GM18951 (cell line): ENCODE data around the gene DEPP1.

Experiments
- POLR2A ChIP-seq: IDR thresholded peaks from 4 replicates; pipeline ENCODE4 v1.6.1; 2011; ENCODE audit warnings: mild to moderate bottlenecking; ENCODE audit not compliant: insufficient read length, insufficient read depth; ENCODE audit errors: extremely low read depth
- in situ Hi-C: fragments of 300-500 bp; cut with MboI; formaldehyde crosslinking; loops from one replicate; pipeline ENCODE4 v1.12.0; 2022; ENCODE audit warnings: low sequenced_read_pairs, mixed read lengths, inconsistent platforms; ENCODE audit not compliant: unreplicated experiment

The DEPP1 gene

DNA sequence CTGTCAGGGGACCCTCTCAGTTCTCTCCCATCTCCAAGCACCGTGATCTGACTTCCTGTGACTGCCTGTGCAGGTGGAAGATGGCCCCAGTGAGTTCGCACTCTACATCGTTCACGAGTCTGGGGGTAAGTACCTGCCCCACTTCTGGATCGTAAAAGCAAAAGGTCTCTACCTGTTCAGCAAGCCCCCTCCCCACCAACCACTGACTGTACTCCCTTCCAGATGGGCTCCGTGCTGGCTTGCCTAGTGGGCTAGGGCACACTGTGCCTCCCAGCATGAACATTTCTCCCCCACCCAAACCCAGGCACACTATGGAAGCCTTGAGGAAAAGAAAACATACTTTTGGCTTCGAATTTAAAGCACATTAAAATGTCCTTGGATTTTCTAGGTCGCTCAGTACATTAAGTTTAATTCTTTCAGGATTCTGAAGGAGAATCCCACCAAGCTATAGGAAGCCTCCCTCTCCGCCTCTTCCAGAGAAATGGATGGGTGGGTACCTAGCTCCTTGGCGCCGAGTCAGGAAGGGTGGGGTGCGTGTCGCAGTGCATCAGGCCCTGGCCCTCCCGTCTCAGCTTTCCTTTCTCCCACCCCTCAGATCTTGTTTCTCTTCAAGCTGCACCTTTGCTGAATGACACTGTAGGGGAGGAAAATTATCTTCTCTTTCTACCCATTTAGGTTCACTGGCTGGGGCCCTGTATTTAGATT, 11.1 kb upstream of the DEPP1 start:
- no peak for TF ChIP-seq POLR2A
- in situ Hi-C loops, result no loop called here

DNA sequence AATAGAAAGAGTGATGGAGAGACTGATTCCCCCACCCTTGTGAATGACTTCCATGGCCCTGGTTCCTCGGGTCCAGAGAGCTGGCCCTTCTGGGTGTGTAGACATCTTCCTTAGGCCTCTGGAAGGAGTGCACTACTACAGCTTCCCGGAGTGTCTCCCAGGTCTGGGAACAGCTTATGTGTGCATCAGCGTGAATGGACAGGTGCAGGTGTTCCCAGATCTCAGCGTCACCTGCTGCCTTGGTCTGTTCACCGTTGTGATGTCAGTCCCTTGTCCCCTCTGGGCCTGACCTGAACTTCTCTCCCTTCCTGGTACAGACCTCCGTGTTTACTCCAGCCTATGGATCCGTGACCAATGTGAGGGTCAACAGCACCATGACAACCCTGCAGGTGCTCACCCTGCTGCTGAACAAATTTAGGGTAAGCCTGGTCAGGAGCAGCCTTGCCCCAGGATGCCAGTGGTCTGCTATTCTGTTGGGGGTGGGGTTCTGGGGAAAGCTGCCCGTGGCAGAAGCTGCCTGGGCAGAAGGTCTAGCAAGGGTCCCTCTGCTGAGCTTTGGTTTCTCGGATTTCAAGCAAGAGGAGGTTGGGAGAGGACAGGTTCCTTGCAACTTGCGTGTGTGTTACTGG, 10.5 kb upstream of the DEPP1 start:
- in situ Hi-C loops, result no loop called here
- TF ChIP-seq POLR2A, result no peak

DNA sequence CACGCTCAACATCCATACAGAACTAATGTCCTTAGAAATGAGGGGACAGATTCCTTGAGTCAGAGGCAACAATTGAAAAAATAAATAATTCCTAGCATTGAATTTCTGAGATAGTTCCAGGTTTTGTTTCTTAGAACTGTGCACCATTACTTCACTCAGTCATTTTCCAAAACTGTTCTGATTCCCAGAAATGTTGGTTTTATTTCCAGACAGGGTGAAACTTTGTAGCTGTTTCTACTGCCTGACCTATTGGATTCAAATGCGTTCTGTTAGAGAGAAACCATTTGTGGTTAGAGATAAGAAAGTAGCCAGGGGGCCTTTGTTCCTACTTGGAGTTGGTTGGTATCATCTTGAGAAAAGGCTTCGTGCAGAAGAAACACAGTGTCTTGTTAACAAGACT, 8.1 kb upstream of the DEPP1 start:
- in situ Hi-C loops, result no loop called here
- TF ChIP-seq POLR2A, result no peak

DNA sequence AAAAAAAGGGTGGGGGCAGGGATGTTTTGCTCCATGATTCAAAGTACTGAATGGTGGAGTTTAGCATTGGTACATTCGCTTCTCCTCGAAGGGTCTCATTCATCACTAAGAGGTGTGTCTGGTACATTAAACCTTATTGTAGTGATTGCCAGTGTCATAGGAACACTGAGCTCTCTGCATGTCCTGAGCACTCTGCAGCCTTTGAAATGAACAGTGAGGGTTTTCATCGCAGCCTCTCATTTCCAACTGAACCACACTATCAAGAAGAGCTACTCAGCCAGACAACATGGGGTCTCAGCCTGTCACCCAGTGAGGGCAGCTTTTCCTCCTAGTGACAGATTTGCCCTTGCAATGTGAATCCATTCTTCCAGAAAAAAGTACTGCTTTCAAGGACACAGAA, 7.6 kb upstream of the DEPP1 start:
- no peak for TF ChIP-seq POLR2A
- in situ Hi-C loops, result no loop called here

DNA sequence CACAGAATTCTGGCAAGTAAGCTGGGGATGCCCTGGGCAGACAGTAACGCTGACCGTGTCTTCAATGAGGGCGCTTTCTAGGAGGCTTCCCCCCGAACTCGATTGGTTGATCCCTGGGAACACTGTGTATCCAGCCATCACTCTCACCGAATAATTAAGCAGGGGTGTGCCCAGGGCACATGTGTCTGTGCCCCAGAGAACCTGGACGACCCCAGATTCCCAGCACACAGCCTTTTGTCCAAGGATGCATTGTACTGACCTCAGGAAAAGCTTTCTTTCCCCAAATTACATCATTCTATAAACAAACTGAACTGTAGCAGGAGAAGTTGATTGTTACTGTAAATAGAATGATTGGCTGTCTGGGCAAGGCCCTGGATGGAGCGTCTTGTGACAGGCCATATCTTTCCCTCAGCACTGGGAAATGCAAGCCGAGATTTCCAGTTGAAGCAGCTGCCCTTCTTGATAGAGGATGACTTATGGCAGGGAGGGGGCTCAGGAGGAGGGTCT, 6.6 kb upstream of the DEPP1 start:
- TF ChIP-seq POLR2A, result no peak
- in situ Hi-C loops, result no loop called here

DNA sequence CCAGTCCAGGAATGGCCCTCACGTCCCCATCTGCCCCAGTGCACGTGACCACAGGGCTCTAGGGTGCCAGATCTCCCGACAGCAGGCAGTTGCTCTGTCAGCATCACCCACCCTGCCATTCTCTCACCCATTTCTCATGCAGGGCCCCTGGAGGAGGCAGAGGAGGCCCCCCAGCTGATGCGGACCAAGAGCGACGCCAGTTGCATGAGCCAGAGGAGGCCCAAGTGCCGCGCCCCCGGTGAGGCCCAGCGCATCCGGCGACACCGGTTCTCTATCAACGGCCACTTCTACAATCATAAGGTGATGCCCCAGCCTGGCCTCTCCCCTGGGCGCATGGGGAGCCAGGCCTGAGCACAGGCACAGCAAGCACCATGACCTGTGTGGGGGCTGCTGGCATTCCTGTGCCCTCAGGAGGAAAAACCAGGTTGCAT, 6.1 kb upstream of the DEPP1 start:
- in situ Hi-C loops, result no loop called here
- no peak for TF ChIP-seq POLR2A

DNA sequence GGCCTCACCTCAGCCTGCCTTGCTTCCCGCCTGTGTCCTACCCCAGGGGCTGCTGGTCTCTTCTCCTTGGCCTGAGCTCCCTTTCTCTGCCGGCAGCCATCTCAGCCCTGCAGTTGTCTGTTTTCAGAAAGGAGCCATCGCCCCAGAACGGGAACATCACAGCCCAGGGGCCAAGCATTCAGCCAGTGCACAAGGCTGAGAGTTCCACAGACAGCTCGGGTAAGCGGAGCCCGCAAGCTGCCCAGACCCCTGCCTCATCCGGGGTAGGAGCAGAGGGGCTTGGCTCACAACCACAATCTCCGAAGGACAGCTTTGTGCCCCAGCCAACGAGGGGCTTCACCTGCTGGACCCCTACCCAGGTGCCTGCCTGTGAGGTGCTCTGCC, 5.3 kb upstream of the DEPP1 start:
- in situ Hi-C loops, result no loop called here
- TF ChIP-seq POLR2A, result no peak

DNA sequence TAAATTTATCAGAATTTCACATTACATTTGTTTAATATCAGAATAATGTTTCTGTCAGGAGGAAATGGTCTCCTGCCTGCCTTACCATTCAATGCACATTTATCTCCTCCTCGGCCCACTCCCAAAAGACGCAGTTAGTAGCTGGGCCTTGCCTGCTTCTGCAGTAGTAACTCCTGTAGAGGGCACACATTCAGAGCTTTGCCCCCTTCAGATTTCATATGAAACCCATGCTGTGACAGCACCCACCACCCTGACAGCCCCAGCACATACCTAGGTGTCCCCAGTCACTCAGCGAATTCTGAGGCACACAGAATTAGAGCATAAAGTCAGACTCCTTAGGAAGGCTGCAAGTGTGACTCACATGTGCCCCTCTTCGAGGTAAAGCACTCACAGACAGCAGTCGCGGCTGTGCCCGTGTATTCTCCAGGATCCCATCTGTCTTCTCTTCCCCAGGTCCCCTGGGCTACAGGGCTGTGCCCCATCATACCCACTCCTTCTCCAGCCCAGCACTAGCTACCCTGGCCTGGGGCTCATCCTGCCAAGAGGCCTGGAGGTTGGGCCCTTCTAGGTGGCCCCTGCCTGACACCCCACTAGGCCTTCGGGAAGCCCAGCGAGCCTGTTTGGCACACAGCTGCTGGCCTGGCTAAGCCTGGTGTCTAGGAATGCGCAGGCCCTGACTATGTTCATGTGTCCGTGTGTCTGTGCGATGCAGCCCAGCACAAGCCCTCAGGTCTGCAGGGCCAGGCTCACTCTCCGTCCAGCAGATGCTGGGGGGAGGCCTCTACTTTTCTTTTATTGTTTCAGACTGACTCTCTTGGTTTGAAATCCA, 4.7 kb upstream of the DEPP1 start:
- no peak for TF ChIP-seq POLR2A
- in situ Hi-C loops, result no loop called here

DNA sequence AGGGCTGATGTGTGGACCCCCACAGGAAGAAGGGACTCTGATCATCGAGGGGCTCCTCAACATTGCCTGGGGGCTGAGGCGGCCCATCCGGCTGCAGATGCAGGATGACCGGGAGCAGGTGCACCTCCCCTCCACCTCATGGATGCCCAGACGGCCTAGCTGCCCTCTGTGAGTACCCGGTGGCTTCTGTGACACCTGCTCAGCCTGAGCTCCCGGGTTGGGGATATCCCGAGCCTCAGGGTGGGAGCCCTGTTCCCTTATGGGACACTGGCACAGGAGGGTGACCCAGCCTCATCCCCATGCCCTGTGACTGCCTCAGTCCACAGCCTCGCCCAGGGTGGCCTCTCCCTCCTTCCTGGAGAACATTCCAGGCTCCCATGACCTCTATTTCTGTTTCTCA, 3.9 kb upstream of the DEPP1 start:
- in situ Hi-C loops, result no loop called here
- TF ChIP-seq POLR2A, result no peak

DNA sequence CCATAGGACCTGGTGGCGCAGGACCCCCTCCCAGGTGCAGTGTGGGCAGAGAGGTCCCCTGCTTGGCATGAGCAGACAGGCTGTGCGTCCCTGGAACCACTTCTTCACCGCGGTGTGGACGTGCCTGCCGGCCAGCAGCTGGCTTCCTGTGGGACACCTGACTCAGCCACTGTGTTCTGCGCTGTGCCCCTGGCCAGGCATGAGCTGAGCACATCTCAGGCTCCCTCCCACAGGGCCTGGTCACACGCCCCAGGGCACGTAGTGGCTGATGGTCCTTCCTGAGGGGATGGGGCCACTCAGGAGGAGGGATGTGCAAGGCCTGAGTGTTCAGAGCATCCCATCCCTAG, 3.5 kb upstream of the DEPP1 start:
- no peak for TF ChIP-seq POLR2A
- in situ Hi-C loops, result no loop called here

DNA sequence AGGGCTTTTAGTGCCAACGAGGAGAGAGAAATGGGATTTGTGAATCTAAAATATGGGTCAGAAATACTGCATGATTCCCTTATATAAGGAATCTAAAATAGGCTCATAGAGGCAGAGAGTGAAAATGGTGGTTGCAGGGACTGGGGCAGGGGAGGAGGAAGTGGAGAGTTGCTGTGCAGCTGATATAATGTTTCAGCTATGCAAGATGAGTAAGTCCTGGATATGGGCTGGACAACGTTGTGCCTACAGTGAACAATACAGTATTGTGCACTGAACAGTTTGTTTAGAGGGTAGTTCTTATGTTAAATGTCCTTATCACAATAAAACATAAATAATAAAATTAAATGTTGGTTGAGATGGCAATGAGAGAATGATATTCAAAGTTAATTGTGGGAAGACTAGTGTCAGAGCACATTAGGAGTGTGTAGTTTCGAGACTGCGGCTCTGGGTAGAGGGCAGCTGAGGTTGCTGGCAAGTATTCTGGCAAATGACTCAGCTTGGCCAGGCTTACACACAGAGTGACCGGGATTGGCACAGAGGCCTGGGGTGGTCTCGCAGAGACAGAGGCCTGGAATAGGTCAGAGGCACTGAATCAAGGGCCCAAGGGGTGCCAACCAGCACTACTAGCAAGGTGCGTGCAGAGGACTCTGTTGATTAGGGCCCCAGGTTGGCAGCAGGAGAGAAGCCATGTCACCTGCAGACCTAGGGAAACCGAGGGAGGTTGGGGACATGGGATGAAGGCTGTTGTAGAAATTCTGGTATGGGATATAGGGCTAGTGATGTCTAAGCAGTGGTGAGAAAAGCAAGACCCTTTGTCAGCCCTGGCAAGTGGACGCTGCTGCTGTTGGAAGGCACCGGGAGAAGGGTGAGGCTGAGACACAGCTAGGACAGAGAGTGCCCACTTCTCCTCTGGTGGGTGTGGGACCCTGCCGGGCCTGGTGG, 2.8 kb upstream of the DEPP1 start:
- TF ChIP-seq POLR2A, result no peak
- in situ Hi-C loops, result no loop called here

DNA sequence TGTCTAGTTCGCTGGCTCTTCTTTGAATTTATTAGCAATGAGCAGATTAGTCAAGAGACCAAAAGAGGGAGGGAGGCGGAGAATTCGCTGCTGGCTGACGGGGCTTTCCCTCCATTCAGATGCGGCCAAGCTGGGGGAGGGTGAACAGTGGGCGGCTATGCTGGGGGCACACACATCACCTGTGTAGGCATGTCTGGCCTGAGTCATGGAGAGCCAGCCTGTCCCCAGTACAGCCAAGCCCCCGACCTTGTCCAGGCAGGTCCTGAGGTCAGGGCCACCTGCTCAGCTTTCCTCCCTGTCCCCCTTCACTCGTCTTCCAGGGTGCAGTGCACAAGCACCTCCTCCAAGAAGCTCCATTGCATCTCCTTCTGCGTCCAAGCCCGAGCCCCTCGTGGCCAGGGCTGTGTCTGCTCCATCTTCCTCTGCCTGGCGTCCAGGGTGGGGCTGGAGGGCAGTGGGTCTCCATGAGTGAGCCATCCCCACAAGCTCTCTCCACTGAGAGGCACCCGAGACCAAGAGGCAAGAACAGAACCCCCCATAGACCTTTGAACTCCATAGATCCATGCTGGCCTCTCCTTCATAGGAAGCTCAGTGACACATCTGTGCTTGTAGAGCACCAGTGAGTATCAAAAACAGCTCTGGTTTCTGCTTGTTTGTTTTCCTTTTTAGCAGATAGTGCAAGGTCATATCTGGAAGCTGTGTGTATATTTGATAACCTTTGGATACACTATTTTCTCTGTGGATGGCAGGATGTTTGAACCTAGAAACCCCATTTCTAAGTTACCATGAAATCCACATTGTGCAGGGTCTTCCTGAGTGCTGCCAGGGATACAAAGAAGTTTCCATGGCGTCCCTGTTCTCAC, 1.9 kb upstream of the DEPP1 start:
- no peak for TF ChIP-seq POLR2A
- in situ Hi-C loops, result no loop called here
